HepG2 (cell line): ENCODE results near the gene C16orf78.

Experiments
- CHD2 ChIP-seq: IDR thresholded peaks from 2 replicates; pipeline ENCODE4 v1.6.1; 2011; ENCODE audit warnings: low read depth, low read length, improper control_type of control experiment
- EP300 ChIP-seq, 3 experiments: sonication (generic) in 1 of 3; formaldehyde crosslinking in 1 of 3; IDR thresholded peaks; 2 replicates each; pipeline versions ENCODE4 v1.5.1 to v1.6.1; 2011 to 2020; ENCODE audit warnings: low read depth in 2 of 3, low read length in 2 of 3, borderline replicate concordance in 1 of 3, improper control_type of control experiment in 1 of 3, mild to moderate bottlenecking in 1 of 3, missing genetic modification reagents in 1 of 3, moderate library complexity in 1 of 3
- FOXJ3 ChIP-seq: sonication (generic); formaldehyde crosslinking; IDR thresholded peaks from 2 replicates; pipeline ENCODE4 v1.4.0; 2020; ENCODE audit warnings: missing genetic modification reagents, mild to moderate bottlenecking, borderline replicate concordance
- HNF4G ChIP-seq, 2 experiments: sonication (generic) in 1 of 2; formaldehyde crosslinking in 1 of 2; IDR thresholded peaks; 2 replicates each; pipeline versions ENCODE4 v1.4.0 to v1.6.1; 2011 to 2020; ENCODE audit warnings: borderline replicate concordance in 2 of 2, low read depth in 2 of 2, mild to moderate bottlenecking in 2 of 2, low read length in 1 of 2, missing genetic modification reagents in 1 of 2, moderate library complexity in 1 of 2
- MAFF ChIP-seq: IDR thresholded peaks from 2 replicates; pipeline ENCODE4 v1.6.1; 2011; ENCODE audit warnings: low read depth, low read length, improper control_type of control experiment
- NR2F2 ChIP-seq: IDR thresholded peaks from 2 replicates; pipeline ENCODE4 v1.6.1; 2012; ENCODE audit warnings: low read depth, inconsistent platforms, borderline replicate concordance
- POLR2A ChIP-seq, 2 experiments: IDR thresholded peaks; 2 replicates each; pipeline ENCODE4 v1.6.1; 2011; ENCODE audit warnings: low read depth in 2 of 2, low read length in 2 of 2, mild to moderate bottlenecking in 1 of 2, moderate library complexity in 1 of 2; ENCODE audit not compliant: insufficient read depth in 1 of 2
- TAF1 ChIP-seq: sonication (generic); formaldehyde crosslinking; IDR thresholded peaks from 2 replicates; pipeline ENCODE4 v1.4.0; 2020; ENCODE audit warnings: missing genetic modification reagents
- YY1 ChIP-seq: IDR thresholded peaks from 2 replicates; pipeline ENCODE4 v1.6.1; 2011; ENCODE audit warnings: low read length, low read depth, moderate library complexity, mild to moderate bottlenecking; ENCODE audit not compliant: insufficient read depth, insufficient replicate concordance
- ZC3H4 ChIP-seq: sonication (generic); formaldehyde crosslinking; IDR thresholded peaks from 2 replicates; pipeline ENCODE4 v1.4.0; 2020; ENCODE audit warnings: missing genetic modification reagents, borderline replicate concordance
- ZNF235 ChIP-seq: sonication (generic); formaldehyde crosslinking; IDR thresholded peaks from 2 replicates; pipeline ENCODE4 v1.8.1; 2023; ENCODE audit warnings: mild to moderate bottlenecking, missing genetic modification reagents, borderline replicate concordance
- ZNF678 ChIP-seq: sonication (generic); formaldehyde crosslinking; IDR thresholded peaks from 2 replicates; pipeline ENCODE4 v1.4.0; 2020; ENCODE audit warnings: mild to moderate bottlenecking, missing genetic modification reagents
- TF ChIP-seq, protein P1 (sequence below): IDR thresholded peaks from 2 replicates; pipeline ENCODE4 v1.6.1; 2016; ENCODE audit warnings: mild to moderate bottlenecking, missing biosample characterization, missing genetic modification reagents

DNA sequence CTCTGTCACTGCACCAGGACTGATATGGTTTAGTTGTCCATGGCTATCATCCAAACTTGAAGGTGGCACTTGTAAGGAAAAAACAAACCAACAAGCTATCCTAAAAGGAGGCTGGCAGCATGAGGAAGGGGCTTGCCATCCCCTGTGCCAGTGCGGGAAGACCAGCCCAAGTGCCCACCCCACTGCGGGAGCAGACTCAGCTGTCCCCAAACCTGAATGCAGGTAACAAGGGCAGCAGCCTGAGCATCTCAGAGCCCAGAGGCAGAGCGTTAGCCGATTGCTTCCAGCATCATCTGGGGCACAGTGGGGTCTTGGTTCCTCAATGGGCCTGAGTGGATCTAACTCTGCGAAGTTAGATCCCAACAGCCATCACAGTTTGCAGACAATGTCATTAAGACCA lies 29.2 kb upstream of the C16orf78 start:
- no peak for TF ChIP-seq POLR2A (IDR thresholded peaks at IDR 0.05; ENCODE audit: insufficient read depth in 1 of 2, low read depth in 2 of 2, low read length in 2 of 2)
- no peak for TF ChIP-seq EP300 (IDR thresholded peaks at IDR 0.05; ENCODE audit: low read depth in 2 of 2, low read length in 2 of 2)
- no peak for TF ChIP-seq EP300 (CRISPR knock-in tag; IDR thresholded peaks at IDR 0.05; ENCODE audit: borderline replicate concordance)
- no peak for TF ChIP-seq MAFF
- TF ChIP-seq NR2F2, result no peak
- TF ChIP-seq, protein P1, sequence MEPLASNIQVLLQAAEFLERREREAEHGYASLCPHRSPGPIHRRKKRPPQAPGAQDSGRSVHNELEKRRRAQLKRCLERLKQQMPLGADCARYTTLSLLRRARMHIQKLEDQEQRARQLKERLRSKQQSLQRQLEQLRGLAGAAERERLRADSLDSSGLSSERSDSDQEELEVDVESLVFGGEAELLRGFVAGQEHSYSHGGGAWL, result no peak
- no peak for TF ChIP-seq CHD2
- no peak for TF ChIP-seq FOXJ3
- TF ChIP-seq TAF1 (CRISPR knock-in tag), result no peak
- no peak for TF ChIP-seq ZNF678 (CRISPR knock-in tag)
- TF ChIP-seq ZC3H4, result no peak
- no peak for TF ChIP-seq YY1
- no peak for TF ChIP-seq ZNF235 (CRISPR knock-in tag)
- TF ChIP-seq HNF4G (IDR thresholded peaks at IDR 0.05; ENCODE audit: borderline replicate concordance, low read depth, low read length), result no peak
- TF ChIP-seq HNF4G (CRISPR knock-in tag; IDR thresholded peaks at IDR 0.05; ENCODE audit: borderline replicate concordance, low read depth), result no peak
